SK-N-SH treated with all-trans-retinoic acid at 6 μM for 48 hours (cell line): ENCODE results near the gene PAQR5.
"Not testable (repeated sequence)": the region's sequence is repeated elsewhere in the genome, so short reads cannot be mapped to it uniquely, and the experiment has no call there.

ENCODE experiments used
- ATAC-seq: fragments of 200-7000 bp; cut with Tn5 transposase; 3 replicates; pipeline ENCODE4 v1.9.1; 2020; ENCODE audit warnings: mild to moderate bottlenecking, moderate library complexity
- ARNTL ChIP-seq: fragments of 450-650 bp; formaldehyde crosslinking; IDR thresholded peaks from 2 replicates; pipeline ENCODE4 v1.5.0; 2020; ENCODE audit warnings: low read depth, mild to moderate bottlenecking, moderate library complexity, borderline replicate concordance
- CSDC2 ChIP-seq: fragments of 250-450 bp; sonication (Bioruptor Pico); IDR thresholded peaks from 2 replicates; pipeline ENCODE4 v1.5.0; 2020; ENCODE audit warnings: mild to moderate bottlenecking, moderate library complexity
- GLIS3 ChIP-seq: fragments of 250-450 bp; sonication (Bioruptor Pico); IDR thresholded peaks from 2 replicates; pipeline ENCODE4 v1.5.0; 2020; ENCODE audit warnings: mild to moderate bottlenecking, moderate library complexity
- PPARA ChIP-seq: fragments of 250-450 bp; sonication (Bioruptor Pico); IDR thresholded peaks from 2 replicates; pipeline ENCODE4 v1.5.0; 2020; ENCODE audit warnings: mild to moderate bottlenecking, borderline replicate concordance
- RARB ChIP-seq: fragments of 250-450 bp; sonication (Bioruptor Pico); IDR thresholded peaks from 2 replicates; pipeline ENCODE4 v1.8.0; 2021; ENCODE audit warnings: mild to moderate bottlenecking, moderate library complexity
- SNAI2 ChIP-seq: fragments of 250-450 bp; sonication (Bioruptor Pico); IDR thresholded peaks from 2 replicates; pipeline ENCODE4 v1.5.0; 2020; ENCODE audit warnings: mild to moderate bottlenecking, moderate library complexity
- TOX ChIP-seq: fragments of 250-450 bp; sonication (Bioruptor Pico); IDR thresholded peaks from 2 replicates; pipeline ENCODE4 v1.8.0; 2021; ENCODE audit warnings: mild to moderate bottlenecking, moderate library complexity, borderline replicate concordance
- TSHZ2 ChIP-seq: fragments of 250-450 bp; sonication (Bioruptor Pico); IDR thresholded peaks from 2 replicates; pipeline ENCODE4 v1.5.0; 2020; ENCODE audit warnings: mild to moderate bottlenecking, moderate library complexity
- ZC3H10 ChIP-seq: fragments of 250-450 bp; sonication (Bioruptor Pico); IDR thresholded peaks from 2 replicates; pipeline ENCODE4 v1.5.1; 2021; ENCODE audit warnings: mild to moderate bottlenecking, moderate library complexity
- ZFP3 ChIP-seq: fragments of 250-450 bp; sonication (Bioruptor Pico); IDR thresholded peaks from 2 replicates; pipeline ENCODE4 v1.5.0; 2020; ENCODE audit warnings: mild to moderate bottlenecking, moderate library complexity
- ZFP30 ChIP-seq: fragments of 450-650 bp; formaldehyde crosslinking; IDR thresholded peaks from 2 replicates; pipeline ENCODE4 v1.5.0; 2022; ENCODE audit warnings: mild to moderate bottlenecking, moderate library complexity
- ZNF565 ChIP-seq: fragments of 450-650 bp; formaldehyde crosslinking; conservative IDR thresholded peaks from 2 replicates; pipeline ENCODE4 v1.5.0; 2020; ENCODE audit warnings: low read depth, mild to moderate bottlenecking, moderate library complexity
- ZNF70 ChIP-seq: fragments of 450-650 bp; formaldehyde crosslinking; IDR thresholded peaks from 2 replicates; pipeline ENCODE4 v1.5.0; 2020; ENCODE audit warnings: mild to moderate bottlenecking, moderate library complexity
- ZNF8 ChIP-seq: fragments of 450-650 bp; formaldehyde crosslinking; IDR thresholded peaks from 2 replicates; pipeline ENCODE4 v1.5.0; 2020; ENCODE audit warnings: mild to moderate bottlenecking, moderate library complexity
- TF ChIP-seq, protein P1 (sequence below): fragments of 250-450 bp; sonication (Bioruptor Pico); IDR thresholded peaks from 2 replicates; pipeline ENCODE4 v1.8.0; 2020; ENCODE audit warnings: mild to moderate bottlenecking, moderate library complexity, borderline replicate concordance
- TF ChIP-seq, protein P2 (sequence below): fragments of 250-450 bp; sonication (Bioruptor Pico); IDR thresholded peaks from 2 replicates; pipeline ENCODE4 v1.8.0; 2021; ENCODE audit warnings: low read depth, mild to moderate bottlenecking, moderate library complexity, borderline replicate concordance
- TF ChIP-seq, protein P3 (sequence below): fragments of 250-450 bp; sonication (Bioruptor Pico); IDR thresholded peaks from 2 replicates; pipeline ENCODE4 v1.5.1; 2021; ENCODE audit warnings: mild to moderate bottlenecking, moderate library complexity

The PAQR5 gene

GRCh38 chr15:69380100-69380725, 81.5 kb downstream of the PAQR5 start:
- peak; percentile 81 for ATAC-seq
- TF ChIP-seq ARNTL (CRISPR knock-in tag) = no peak

DNA sequence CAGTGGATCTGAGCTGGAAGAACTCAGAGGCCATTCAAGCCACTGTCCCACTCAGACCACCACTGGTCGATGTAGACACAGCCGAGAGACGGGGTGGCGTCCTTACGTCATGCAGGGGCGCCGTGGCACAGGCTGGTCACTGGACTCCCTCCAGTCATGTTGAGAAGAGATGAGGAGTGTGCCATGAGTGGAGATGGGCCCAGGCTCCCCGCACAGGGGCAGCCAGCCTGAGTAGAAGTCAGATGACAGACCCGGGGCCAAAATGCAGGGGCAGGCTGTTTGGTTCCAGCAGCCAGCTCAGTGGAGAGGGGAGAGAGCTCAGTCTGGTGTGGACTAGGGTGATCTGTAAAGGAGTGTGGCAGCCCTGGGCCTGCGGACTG, 82.0 kb downstream of the PAQR5 start:
- ATAC-seq = no peak; the same call in 2 of the 3 replicates
- TF ChIP-seq, protein P1, sequence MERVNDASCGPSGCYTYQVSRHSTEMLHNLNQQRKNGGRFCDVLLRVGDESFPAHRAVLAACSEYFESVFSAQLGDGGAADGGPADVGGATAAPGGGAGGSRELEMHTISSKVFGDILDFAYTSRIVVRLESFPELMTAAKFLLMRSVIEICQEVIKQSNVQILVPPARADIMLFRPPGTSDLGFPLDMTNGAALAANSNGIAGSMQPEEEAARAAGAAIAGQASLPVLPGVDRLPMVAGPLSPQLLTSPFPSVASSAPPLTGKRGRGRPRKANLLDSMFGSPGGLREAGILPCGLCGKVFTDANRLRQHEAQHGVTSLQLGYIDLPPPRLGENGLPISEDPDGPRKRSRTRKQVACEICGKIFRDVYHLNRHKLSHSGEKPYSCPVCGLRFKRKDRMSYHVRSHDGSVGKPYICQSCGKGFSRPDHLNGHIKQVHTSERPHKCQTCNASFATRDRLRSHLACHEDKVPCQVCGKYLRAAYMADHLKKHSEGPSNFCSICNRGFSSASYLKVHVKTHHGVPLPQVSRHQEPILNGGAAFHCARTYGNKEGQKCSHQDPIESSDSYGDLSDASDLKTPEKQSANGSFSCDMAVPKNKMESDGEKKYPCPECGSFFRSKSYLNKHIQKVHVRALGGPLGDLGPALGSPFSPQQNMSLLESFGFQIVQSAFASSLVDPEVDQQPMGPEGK (CRISPR knock-in tag) = no peak
- no peak for TF ChIP-seq SNAI2 (CRISPR knock-in tag)

GRCh38 chr15:69382176-69382575, 83.5 kb downstream of the PAQR5 start:
- not testable (repeated sequence) for ATAC-seq

- ATAC-seq = not testable (repeated sequence)
Observed at GRCh38 chr15:69384066-69384465, 85.4 kb downstream of the PAQR5 start.

DNA sequence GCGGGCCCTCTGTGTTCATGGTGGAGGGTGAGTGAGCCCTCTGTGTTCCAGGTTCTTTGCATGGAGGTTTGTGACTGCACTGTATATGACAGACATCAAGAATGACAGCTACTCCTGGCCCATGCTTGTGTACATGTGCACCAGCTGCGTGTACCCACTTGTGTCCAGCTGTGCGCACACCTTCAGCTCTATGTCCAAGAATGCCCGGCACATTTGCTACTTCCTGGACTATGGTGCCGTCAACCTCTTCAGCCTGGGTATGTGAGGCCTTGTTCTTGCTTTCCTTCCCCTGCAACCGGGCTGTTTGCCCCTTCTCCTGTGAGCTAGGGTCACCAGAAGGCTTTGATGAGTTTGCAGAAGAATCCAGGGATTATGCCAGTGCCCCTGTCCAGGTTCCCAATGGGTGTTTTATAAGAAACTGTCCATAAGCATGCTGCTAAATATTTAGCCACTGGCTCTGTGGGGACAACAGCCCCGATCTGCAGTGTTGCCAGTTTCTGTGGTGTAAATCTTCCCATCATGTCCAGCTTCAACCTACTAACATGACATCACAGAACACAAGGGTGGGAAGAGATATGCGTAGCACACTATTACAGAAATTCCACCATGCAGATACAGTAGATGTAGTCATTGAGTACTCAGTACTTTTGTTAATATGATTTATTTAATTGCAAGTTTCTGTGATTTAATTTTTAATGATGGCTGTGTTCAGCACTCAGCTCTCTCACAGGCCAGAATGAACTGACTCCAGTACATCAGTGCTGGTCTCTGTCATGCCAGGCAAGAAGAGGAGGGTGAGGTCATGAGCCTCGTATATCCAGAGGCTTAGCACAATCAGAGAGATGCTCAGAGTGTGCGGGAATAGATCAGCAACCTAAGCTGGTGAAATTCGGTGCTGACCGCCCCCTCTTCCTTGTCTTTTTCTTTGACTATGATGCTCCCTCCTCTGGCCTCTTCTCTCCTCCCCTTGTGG, 86.2 kb downstream of the PAQR5 start:
- no peak for ATAC-seq
- TF ChIP-seq TOX (CRISPR knock-in tag) (no peak), ZFP30 (no peak), TSHZ2 (CRISPR knock-in tag) (no peak), ZNF565 (CRISPR knock-in tag) (no peak), ZNF70 (CRISPR knock-in tag) (no peak), ZC3H10 (CRISPR knock-in tag) (no peak), ZNF8 (CRISPR knock-in tag) (no peak), CSDC2 (CRISPR knock-in tag) (no peak), ZFP3 (no peak), RARB (CRISPR knock-in tag) (no peak), PPARA (CRISPR knock-in tag) (no peak), GLIS3 (CRISPR knock-in tag) (no peak)
- TF ChIP-seq, protein P2, sequence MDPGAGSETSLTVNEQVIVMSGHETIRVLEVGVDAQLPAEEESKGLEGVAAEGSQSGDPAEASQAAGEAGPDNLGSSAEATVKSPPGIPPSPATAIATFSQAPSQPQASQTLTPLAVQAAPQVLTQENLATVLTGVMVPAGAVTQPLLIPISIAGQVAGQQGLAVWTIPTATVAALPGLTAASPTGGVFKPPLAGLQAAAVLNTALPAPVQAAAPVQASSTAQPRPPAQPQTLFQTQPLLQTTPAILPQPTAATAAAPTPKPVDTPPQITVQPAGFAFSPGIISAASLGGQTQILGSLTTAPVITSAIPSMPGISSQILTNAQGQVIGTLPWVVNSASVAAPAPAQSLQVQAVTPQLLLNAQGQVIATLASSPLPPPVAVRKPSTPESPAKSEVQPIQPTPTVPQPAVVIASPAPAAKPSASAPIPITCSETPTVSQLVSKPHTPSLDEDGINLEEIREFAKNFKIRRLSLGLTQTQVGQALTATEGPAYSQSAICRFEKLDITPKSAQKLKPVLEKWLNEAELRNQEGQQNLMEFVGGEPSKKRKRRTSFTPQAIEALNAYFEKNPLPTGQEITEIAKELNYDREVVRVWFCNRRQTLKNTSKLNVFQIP (CRISPR knock-in tag) = no peak
- TF ChIP-seq, protein P3, sequence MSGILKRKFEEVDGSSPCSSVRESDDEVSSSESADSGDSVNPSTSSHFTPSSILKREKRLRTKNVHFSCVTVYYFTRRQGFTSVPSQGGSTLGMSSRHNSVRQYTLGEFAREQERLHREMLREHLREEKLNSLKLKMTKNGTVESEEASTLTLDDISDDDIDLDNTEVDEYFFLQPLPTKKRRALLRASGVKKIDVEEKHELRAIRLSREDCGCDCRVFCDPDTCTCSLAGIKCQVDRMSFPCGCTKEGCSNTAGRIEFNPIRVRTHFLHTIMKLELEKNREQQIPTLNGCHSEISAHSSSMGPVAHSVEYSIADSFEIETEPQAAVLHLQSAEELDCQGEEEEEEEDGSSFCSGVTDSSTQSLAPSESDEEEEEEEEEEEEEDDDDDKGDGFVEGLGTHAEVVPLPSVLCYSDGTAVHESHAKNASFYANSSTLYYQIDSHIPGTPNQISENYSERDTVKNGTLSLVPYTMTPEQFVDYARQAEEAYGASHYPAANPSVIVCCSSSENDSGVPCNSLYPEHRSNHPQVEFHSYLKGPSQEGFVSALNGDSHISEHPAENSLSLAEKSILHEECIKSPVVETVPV (CRISPR knock-in tag) = no peak
- TF ChIP-seq, all 23 proteins: peak for 0
